Liver (tissue), 9 donors: ENCODE results near the gene SHC2. TPM values are rescaled to one million over a fixed set of nuclear protein-coding genes. Genes with fewer than 3 reads are reported as not detected.
"Not testable (repeated sequence)": the region's sequence is repeated elsewhere in the genome, so short reads cannot be mapped to it uniquely, and the experiment has no call there.

Experiments
- DNase-seq: peaks from one replicate; pipeline ENCODE4 v3.0.0-alpha.2; 2017; ENCODE audit warnings: low spot score
- H3K27ac ChIP-seq, 2 donors: one replicate each; pipeline ENCODE4 v1.7.0; 2013; ENCODE audit warnings: inconsistent platforms in 2 of 2, low read length in 2 of 2, control low read depth in 1 of 2, low read depth in 1 of 2, mild to moderate bottlenecking in 1 of 2
- H3K27me3 ChIP-seq, 4 donors: one replicate each; pipeline versions ENCODE4 v1.6.1 to v1.7.0; 2013; ENCODE audit warnings: low read length in 3 of 4, inconsistent platforms in 1 of 4, mild to moderate bottlenecking in 1 of 4, moderate library complexity in 1 of 4; ENCODE audit not compliant: control insufficient read depth in 4 of 4, insufficient read depth in 4 of 4
- H3K36me3 ChIP-seq, 4 donors: one replicate each; pipeline versions ENCODE4 v1.6.1 to v1.7.0; 2013; ENCODE audit warnings: low read length in 3 of 4, mild to moderate bottlenecking in 3 of 4, low read depth in 1 of 4, moderate library complexity in 1 of 4; ENCODE audit not compliant: control insufficient read depth in 4 of 4, insufficient read depth in 3 of 4
- H3K4me1 ChIP-seq, 4 donors: one replicate each; pipeline versions ENCODE4 v1.6.1 to v1.7.0; 2013; ENCODE audit warnings: low read length in 3 of 4, mild to moderate bottlenecking in 3 of 4, moderate library complexity in 1 of 4; ENCODE audit not compliant: control insufficient read depth in 4 of 4, insufficient read depth in 4 of 4
- H3K4me3 ChIP-seq, 3 donors: one replicate each; pipeline versions ENCODE4 v1.6.1 to v1.7.0; 2013; ENCODE audit warnings: low read length in 3 of 3, control low read depth in 1 of 3, low read depth in 1 of 3, mild to moderate bottlenecking in 1 of 3
- H3K9ac ChIP-seq, 2 donors: one replicate each; pipeline ENCODE4 v1.7.0; 2013; ENCODE audit warnings: low read length in 2 of 2, mild to moderate bottlenecking in 2 of 2, moderate library complexity in 2 of 2, control low read depth in 1 of 2, low read depth in 1 of 2
- H3K9me3 ChIP-seq, 4 donors: one replicate each; pipeline versions ENCODE4 v1.6.1 to v1.7.0; 2013; ENCODE audit warnings: low read length in 3 of 4; ENCODE audit not compliant: control insufficient read depth in 4 of 4
- ATF3 ChIP-seq: IDR thresholded peaks from 2 replicates; pipeline ENCODE4 v1.6.1; 2016; ENCODE audit warnings: antibody characterized with exemption
- CTCF ChIP-seq: fragments of 150-350 bp; IDR thresholded peaks from 2 replicates; pipeline ENCODE4 v1.5.1; 2017; ENCODE audit warnings: improper control_type of control experiment, low read depth, low read length; ENCODE audit not compliant: missing input control
- EGR1 ChIP-seq, 2 donors: IDR thresholded peaks; 2 replicates each; pipeline ENCODE4 v1.6.1; 2016 to 2018; ENCODE audit warnings: antibody characterized with exemption in 2 of 2, low read depth in 2 of 2
- FOXA1 ChIP-seq: IDR thresholded peaks from 2 replicates; pipeline ENCODE4 v1.6.1; 2016; ENCODE audit warnings: antibody characterized with exemption
- FOXA2 ChIP-seq: IDR thresholded peaks from 2 replicates; pipeline ENCODE4 v1.6.1; 2016; ENCODE audit warnings: antibody characterized with exemption
- GABPA ChIP-seq, 2 donors: IDR thresholded peaks in 1 of 2; conservative IDR thresholded peaks in 1 of 2; 2 replicates each; pipeline ENCODE4 v1.6.1; 2016; ENCODE audit warnings: antibody characterized with exemption in 2 of 2, mild to moderate bottlenecking in 1 of 2, moderate library complexity in 1 of 2
- HNF4A ChIP-seq, 2 donors: conservative IDR thresholded peaks; 2 replicates each; pipeline ENCODE4 v1.6.1; 2016; ENCODE audit warnings: antibody characterized with exemption in 2 of 2, mild to moderate bottlenecking in 2 of 2
- NR2F2 ChIP-seq: IDR thresholded peaks from 2 replicates; pipeline ENCODE4 v1.6.1; 2016; ENCODE audit warnings: antibody characterized with exemption
- RAD21 ChIP-seq, 2 donors: IDR thresholded peaks; 2 replicates each; pipeline ENCODE4 v1.6.1; 2016; ENCODE audit warnings: antibody characterized with exemption in 2 of 2, mild to moderate bottlenecking in 2 of 2
- REST ChIP-seq: IDR thresholded peaks from 2 replicates; pipeline ENCODE4 v1.6.1; 2016; ENCODE audit warnings: antibody characterized with exemption, mild to moderate bottlenecking
- RXRA ChIP-seq, 2 donors: IDR thresholded peaks; 2 replicates each; pipeline ENCODE4 v1.6.1; 2017 to 2018; ENCODE audit warnings: antibody characterized with exemption in 2 of 2, mild to moderate bottlenecking in 1 of 2
- SP1 ChIP-seq: IDR thresholded peaks from 2 replicates; pipeline ENCODE4 v1.6.1; 2018; ENCODE audit warnings: antibody characterized with exemption, mild to moderate bottlenecking
- TAF1 ChIP-seq: conservative IDR thresholded peaks from 2 replicates; pipeline ENCODE4 v1.6.1; 2016; ENCODE audit warnings: antibody characterized with exemption, mild to moderate bottlenecking
- YY1 ChIP-seq: IDR thresholded peaks from 2 replicates; pipeline ENCODE4 v1.6.1; 2016; ENCODE audit warnings: antibody characterized with exemption, mild to moderate bottlenecking
- WGBS: extraction: QIAGEN DNeasy Blood & Tissue Kit; methylation state at CpG from one replicate; pipeline ENCODE4 v1.1.7; 2013; 5-methylcytosine and 5-hydroxymethylcytosine counted together
- polyA plus RNA-seq, 2 donors: library from polyadenylated mRNA; stranded (reverse) in 1 of 2; unstranded in 1 of 2; fragments of 200-250 nt in 1 of 2; fragments of >200 nt in 1 of 2; fragmentation: Nextera tagmentation in 1 of 2; extraction: Ambion mirVana in 1 of 2; gene quantifications; one replicate each; pipeline versions ENCODE4 v1.2.1 to v1.2.3, GENCODE V29; 2013 to 2015
- total RNA-seq, 2 donors: library from RNA; depleted of rRNA; stranded (reverse); fragments of >200 nt; gene quantifications; one replicate each; pipeline ENCODE4 v1.2.3, GENCODE V29; 2014
- donor health status: healthy.
- donor health status: healthy.
- donor health status: healthy.
- donor health status: healthy.
- donor health status: healthy.

The SHC2 gene
- total and polyA plus RNA-seq, 4 donors = 15.6 to 43.0 (median 23.0) TPM

- no peaks in the 10 kb centered on the region for H3K4me1 ChIP-seq
- H3K36me3 ChIP-seq = peaks cover 9 to 38% (median 11%) of the 10 kb centered on the region in 4 donors
- no peaks in the 10 kb centered on the region for H3K27me3 ChIP-seq
- TF ChIP-seq EGR1 (IDR thresholded peaks at IDR 0.05; ENCODE audit: low read depth in 2 of 2) (no peak), RXRA (IDR thresholded peaks at IDR 0.05) (no peak), FOXA2 (no peak), NR2F2 (no peak), YY1 (no peak)
- H3K4me3 ChIP-seq = no peak overlapping the region
- H3K9me3 ChIP-seq = no peaks in the 10 kb centered on the region
- H3K27ac ChIP-seq = no peak overlapping the region
- no peak for DNase-seq
- 93% methylated on average over 22 of the region's 22 CpGs for WGBS
- H3K9ac ChIP-seq = no peak overlapping the region
Measured at GRCh38 chr19:434152-434960, 26.5 kb downstream of the SHC2 start.

- H3K9ac ChIP-seq = no peak overlapping the region
- no peaks in the 10 kb centered on the region for H3K27me3 ChIP-seq
- no peak for TF ChIP-seq CTCF
- TF ChIP-seq NR2F2 = no peak
- no peak for TF ChIP-seq SP1
- no peak for TF ChIP-seq FOXA1
- no peak for TF ChIP-seq RAD21 (IDR thresholded peaks at IDR 0.05)
- TF ChIP-seq HNF4A (conservative IDR thresholded peaks at IDR 0.05) = no peak
- TF ChIP-seq ATF3 = no peak
- no peak for TF ChIP-seq TAF1
- no peak for TF ChIP-seq GABPA (IDR thresholded peaks at IDR 0.05 in 1 of 2, conservative IDR thresholded peaks at IDR 0.05 in 1 of 2)
- no peaks in the 10 kb centered on the region for H3K4me1 ChIP-seq
- H3K27ac ChIP-seq = no peak overlapping the region
- H3K36me3 ChIP-seq = peaks cover 6 to 35% (median 11%) of the 10 kb centered on the region in 4 donors
- 97% methylated on average over 10 of the region's 10 CpGs for WGBS
- H3K9me3 ChIP-seq = no peaks in the 10 kb centered on the region
- no peak overlapping the region for H3K4me3 ChIP-seq
- no peak for DNase-seq
Measured at GRCh38 chr19:430701-431100, 30.1 kb downstream of the SHC2 start.

GRCh38 chr19:428149-428548 lies 32.7 kb downstream of the SHC2 start:
- no peak for DNase-seq
- 95% methylated on average over 15 of the region's 15 CpGs for WGBS
- H3K27ac ChIP-seq = no peak overlapping the region
- H3K27me3 ChIP-seq = no peaks in the 10 kb centered on the region
- no peak overlapping the region for H3K9ac ChIP-seq
- H3K4me1 ChIP-seq = no peaks in the 10 kb centered on the region
- TF ChIP-seq EGR1 (IDR thresholded peaks at IDR 0.05; ENCODE audit: low read depth in 2 of 2) (no peak), REST (no peak), RXRA (IDR thresholded peaks at IDR 0.05) (no peak), YY1 (no peak), RAD21 (IDR thresholded peaks at IDR 0.05) (no peak)
- H3K4me3 ChIP-seq = no peak overlapping the region
- H3K9me3 ChIP-seq = no peaks in the 10 kb centered on the region
- H3K36me3 ChIP-seq = peaks cover 0 to 25% (median 9%) of the 10 kb centered on the region in 4 donors

GRCh38 chr19:427675-428074 lies 33.2 kb downstream of the SHC2 start:
- not testable (repeated sequence) for H3K27ac ChIP-seq, H3K4me3 ChIP-seq, H3K9me3 ChIP-seq, H3K4me1 ChIP-seq, DNase-seq, H3K27me3 ChIP-seq, H3K9ac ChIP-seq
- peaks cover 0 to 25% (median 9%) of the 10 kb centered on the region in 4 donors for H3K36me3 ChIP-seq
- WGBS = 77% methylated on average over 19 of the region's 19 CpGs
